HG03442 (cell line): ENCODE data around the gene ZSCAN5A.
A peak's percentile ranks its signal among the peaks of the same experiment; 100 is the strongest.
"Not testable (repeated sequence)": the region's sequence is repeated elsewhere in the genome, so short reads cannot be mapped to it uniquely, and the experiment has no call there.

Experiments
- ATAC-seq: cut with Tn5 transposase; IDR thresholded peaks from one replicate; pipeline ENCODE4 v1.9.1; 2021; ENCODE audit warnings: mild to moderate bottlenecking, moderate library complexity; ENCODE audit not compliant: unreplicated experiment

The ZSCAN5A gene

DNA sequence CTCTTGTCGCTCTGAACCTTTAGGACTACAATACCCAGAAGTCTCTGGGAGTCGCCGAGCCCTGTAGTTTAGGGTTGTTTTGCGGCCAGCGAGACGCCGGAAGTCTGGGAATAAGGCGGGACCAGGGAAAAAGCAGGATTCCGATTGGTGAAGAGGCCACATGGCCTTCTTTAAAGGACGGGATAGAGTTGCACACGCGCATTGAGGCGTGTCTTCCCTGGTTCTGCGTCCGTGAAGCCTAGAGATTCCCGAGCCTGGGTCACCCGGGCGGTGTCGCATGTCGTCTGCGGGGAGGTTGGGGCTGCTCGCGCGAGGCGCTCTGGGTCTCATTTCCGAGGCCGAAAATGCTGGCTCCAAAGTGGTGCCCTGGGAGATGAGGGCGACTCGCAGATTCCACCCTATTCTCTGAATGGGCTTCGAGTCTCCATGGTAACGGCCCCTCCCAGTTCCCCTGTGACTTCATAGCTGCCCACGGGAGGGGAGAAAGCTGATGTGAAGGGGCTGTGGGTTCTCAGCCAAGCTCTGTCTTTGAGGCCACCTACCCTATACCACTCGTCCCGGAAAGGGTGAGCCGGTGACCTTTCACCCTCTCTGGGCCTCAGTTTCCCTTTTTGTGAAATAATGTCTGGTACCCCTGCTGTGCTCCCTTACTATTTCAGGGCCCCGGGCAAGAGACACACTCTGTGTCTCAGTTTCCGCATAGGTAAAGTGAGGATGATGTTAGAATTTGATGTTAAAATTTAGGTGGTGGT lies 614 bp upstream of the ZSCAN5A start:
- ATAC-seq, result peak; percentile 70

DNA sequence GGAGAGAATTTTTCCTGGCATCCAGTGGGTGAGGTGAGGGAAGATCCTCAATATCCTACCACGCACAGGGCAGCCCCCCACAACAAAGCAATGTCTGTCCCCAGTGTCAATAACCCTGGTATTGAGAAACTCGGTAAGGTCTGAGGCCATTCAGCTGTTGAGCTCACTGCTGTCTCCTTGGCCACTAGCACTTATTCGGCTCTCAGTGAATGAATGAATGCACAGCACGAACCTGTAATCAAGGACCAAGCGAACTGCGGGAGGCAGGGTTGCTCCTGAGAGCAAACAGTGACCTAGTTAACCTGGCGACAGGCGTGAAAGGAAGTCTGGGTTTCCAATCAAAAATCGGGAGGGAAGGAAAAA lies 640 bp downstream of the ZSCAN5A start:
- peak; percentile 3 for ATAC-seq

DNA sequence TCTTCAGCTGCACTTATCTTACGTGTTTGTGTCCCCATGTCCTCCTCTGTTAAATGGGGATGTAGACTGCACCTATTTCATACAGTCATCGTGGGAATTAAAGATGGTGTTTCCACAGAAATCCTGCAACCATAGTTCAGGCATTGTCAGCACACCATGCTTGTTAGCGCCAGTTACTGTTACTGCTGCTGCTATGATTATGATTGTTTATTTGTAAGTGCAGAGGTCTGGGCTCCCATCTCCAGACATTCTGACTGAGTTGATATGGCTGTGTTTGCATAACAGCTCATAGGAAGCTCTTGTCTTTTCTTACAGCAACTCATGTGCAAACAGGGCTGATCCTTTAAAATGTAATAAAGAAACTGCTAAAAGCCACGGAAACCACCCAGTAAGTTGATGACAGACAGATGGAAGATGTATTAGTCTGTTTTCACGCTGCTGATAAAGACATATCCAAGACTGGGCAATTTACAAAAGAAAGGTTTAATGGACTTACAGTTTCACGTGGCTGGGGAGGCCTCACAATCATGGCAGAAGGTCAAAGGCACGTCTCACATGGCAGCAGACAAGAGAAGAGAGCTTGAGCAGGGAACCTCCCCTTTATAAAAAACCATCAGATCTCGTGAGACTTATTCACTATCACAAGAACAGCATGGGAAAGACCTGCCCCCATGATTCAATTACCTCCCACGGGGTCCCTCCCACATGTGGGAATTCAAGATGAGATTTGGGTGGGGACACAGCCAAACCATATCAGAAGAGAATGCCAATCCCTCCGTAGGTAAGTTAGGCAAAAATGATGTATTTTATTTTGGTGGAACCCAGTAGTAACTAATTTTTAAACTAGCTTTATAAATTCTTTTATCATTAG lies 1.6 kb downstream of the ZSCAN5A start:
- ATAC-seq, result no peak

DNA sequence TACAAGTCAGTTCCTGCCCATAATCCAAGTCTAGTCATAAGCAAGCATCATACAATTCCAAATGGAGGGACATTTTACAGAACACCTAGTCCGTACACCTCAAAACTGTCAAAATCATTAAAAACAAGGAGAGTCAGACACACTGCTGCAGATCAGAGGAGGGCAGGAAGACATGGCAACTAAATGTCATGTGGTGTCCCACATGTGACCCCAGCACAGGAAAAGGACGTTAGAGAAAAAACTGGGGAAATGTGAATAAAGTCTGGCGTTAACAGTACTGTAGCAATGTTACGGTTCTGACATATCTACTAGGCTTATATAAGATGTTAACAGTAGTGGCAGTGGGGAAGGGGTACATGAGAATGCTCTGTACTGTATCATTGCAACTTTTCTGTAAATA lies 2.3 kb downstream of the ZSCAN5A start:
- no peak for ATAC-seq

DNA sequence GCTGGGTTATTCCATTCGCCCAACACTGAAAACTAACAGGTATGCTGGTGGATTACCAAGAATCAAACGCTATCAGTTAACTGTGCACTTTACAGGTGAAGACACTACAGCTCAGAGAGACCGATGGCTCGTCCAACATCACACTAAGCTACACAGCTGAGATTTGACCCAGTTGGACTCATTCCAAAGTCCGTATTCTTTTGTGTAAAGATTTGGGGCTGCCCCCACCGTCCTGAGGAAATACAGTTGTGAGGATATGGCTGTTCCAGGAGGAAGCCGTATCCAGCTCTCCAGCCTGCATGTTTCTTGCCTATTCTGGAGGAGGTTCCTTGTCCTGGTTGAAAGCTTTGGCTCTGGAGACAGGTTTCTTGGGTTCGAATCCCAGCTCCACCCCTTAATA lies 4.2 kb downstream of the ZSCAN5A start:
- ATAC-seq, result no peak

DNA sequence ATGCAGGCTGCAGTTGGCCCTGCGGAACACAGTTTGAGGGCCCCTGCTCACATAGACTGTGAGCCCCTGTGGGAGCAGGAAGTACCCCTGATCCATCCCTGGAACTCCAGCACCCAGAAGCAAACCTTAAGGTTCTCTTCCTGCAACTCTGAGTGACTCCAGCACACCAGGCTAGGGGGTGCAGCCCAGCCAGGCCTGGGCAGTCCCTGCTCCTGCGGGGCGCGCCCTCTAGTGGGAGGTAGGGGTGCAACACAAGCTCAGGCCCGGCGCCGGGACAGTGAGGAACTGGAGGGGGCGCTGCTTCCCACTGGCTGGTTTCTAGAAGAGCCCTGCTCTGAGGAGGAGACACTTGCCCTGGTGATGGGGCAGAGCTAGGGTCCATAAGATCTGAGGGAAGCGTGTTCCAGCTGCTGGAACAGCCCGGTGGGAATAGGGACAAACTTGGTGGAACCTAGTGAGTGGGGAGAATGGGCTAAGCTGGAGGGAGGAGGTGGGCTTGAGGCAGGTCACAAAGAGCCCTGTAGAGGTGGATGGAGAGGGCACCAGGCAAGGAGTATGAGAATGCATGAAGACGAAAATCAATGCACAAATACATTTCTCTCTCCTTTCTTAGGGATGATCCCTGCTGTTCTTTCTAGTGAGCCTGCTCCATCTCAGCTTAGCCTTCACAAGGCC lies 5.0 kb downstream of the ZSCAN5A start:
- peak; percentile 45 for ATAC-seq

DNA sequence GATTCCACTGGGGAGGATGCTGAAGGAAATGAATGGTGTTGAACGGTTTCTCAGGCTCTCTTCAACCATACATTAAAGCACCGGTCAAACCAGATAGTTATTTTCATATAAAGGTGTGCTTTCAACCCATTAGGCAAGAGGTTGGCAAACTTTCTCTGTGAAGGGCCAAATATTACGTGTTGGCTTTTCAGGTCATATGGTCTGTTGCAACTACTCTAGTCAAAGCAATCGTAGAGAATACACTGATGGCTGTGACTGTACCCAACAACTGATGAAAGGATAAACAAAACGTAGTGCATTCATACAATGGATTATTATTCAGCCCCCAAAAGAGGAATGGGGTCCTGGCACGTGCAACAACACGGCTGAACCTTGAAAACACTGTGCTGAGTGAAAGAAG lies 5.8 kb downstream of the ZSCAN5A start:
- no peak for ATAC-seq

DNA sequence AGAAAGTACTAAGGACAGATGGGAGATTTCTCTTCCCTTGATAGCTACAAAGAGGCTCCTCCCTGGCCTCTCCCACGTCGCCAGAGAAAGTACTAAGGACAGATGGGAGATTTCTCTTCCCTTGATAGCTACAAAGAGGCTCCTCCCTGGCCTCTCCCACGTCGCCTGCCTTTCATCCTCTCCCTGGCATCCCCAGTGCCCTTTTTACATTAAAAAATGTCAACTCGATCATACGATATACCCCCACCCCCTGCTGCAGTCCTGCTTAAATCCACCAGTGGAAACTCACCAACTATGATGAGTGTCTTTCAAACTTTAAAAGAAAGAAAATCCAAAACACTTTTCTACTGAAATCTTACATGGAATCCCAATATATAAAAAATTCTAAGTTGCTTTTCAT lies 7.6 kb downstream of the ZSCAN5A start:
- not testable (repeated sequence) for ATAC-seq

DNA sequence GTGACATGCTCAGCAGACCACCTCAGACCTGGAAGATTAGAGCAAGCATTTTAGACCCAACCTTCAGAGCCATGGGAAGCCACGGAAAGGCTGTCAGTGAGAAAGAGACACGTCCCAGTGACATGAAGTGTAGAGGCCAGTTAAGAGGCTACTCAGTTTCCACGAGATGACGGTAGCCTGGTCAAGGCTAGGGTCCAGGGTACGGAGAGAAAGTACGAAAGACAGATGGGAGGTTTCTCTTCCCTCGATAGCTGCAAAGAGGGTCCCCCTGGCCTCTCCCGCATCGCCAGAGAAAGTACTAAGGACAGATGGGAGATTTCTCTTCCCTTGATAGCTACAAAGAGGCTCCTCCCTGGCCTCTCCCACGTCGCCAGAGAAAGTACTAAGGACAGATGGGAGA lies 8.6 kb downstream of the ZSCAN5A start:
- no peak for ATAC-seq

DNA sequence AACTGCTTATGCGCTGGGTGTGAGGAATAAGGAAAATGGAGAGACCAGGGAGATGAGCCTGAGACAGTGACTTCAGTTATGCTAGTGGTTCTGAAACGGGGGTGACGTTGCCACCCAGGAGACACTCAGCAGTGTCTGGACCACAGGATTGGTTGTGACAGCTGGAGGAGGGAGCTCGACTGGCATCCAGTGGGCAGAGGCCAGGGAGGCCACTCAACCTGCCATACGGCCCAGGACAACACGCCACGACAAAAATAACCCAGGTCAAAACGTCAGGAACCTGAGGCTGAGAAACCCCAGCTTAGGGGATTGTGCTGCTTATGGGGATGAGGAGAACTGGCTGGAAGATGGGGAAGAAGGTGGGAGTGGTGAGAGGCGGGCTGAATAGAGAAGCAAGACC lies 10.4 kb downstream of the ZSCAN5A start:
- no peak for ATAC-seq

DNA sequence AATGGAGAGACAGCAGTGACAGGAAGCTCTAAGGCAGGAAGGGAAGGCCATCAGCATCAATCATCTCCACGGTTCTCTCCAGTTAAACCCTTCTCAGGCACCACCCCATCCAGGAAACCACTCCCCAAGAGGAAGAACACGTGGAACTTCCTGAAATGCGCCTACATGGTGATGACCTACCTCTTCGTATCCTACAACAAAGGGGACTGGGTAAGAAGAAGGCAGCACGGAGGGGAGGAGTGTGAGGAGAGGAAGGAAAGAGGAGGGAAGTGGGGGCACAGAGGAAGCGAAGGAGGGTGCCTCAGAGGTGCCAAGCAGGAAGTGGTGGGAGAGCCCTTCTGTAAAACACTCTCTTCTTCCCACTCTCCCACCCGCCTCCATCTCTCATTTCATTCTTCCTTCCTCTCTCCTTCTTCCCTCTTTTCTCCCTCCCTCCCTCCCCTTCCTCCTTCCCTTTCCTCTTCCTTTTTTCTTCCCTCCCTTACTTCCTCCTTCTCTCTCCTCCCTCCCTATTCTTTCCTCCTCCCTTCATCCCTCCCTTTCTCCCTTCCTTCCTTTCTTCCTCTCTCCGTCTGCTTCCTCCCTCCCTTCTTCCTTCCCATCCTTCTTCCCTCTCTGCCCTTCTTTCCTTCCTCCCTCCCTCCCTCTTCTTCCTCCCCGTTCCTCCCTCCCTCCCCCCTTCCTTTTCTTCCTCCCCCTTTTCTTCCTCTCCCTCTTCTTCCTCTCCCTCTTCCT lies 12.6 kb downstream of the ZSCAN5A start:
- ATAC-seq, result no peak

DNA sequence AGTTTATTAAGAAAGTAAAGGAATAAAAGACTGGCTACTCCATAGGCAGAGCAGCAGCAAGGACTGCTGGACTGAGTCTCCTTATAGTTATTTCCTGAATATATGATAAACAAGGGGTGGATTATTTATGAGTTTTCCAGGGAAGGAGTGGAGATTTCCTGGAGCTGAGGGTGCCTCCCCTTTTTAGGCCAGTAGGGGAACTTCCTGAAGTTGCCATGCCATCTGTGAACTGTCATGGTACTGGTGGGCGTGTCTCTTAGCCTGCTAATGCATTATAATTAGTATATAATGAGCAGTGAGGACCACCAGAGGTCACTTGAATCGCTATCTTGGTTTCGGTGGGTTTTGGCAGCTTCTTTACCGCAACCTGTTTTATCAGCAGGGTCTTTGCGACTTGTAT lies 13.5 kb downstream of the ZSCAN5A start:
- ATAC-seq, result no peak

DNA sequence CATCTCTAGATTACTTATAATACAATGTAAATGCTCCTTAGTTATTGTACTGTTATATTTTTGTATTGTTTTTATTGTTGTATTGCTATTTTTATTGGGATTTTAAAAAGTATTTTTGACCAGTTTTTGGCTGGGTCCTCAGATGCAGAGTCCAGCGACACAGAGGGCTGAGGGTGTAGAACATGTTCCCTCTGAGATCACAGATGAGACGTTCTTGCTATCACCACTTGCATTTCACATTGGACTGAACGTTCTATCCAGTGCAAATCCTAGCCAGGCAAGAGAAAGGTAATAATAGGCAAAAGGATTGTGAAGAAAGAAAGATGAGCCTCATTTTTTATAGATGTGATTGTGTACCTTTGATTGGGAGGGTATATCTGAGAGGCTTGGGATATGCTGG lies 15.0 kb downstream of the ZSCAN5A start:
- ATAC-seq, result no peak

DNA sequence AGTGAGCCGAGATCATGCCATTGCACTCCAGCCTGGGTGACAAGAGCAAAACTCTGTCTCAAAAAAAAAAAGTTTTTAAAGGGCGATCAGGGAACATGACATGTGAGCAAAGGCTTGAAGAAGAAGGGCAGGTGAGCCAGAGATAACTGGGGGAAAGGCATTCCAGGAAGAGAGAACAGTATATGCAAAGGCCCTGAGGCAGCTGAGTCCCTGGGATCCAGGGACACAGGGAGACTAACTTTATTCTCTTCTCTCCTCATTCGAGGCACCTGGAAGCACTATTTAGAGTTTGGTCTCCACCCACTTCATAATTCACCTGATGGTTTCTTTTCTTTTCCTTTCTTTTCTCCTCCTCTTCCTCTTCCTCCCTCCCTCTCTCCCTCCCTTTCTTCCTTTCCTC lies 17.6 kb downstream of the ZSCAN5A start:
- no peak for ATAC-seq

DNA sequence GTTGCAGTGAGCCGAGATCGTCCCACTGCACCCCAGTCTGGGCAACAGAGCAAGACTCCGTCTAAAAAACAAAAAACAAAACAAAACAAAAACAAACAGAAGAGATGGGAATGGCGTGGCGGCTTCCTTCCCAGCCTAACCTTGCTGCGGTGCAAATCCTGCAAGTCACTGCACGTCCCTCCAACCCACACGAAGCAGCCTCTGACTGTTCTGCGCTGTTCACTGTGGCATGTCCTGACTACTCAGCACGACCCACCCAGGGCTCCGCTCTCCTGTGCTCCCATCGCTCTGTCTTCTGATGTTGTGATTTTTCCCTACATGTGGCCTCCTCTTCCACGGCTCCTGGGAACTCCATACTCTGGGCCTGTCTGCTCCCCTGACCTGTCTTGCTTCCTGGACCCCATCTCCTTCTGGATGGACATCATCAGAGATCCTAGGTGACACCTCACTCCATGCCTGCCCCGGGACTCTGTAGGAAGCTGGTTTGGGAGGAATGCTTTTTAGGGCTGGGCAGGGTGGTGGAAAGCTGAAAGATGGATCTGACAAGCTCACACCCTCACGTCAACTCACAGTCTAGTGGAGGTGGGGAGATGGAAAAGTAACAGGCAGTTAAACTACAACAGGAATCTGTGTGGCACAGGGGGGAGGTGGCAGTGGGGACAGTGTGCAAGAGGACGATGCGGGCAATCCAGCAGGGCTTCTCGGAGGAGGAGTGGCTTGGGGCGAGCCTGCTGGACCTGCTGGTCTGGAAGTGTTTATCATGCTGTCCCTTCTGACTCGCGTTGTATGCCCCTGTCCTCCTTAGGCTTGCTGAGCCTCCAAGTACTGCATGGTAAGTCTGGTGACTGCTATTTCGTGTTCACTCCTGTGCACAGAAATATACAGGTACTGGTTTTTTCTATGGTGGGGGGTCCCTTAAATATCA lies 18.8 kb downstream of the ZSCAN5A start:
- ATAC-seq, result no peak

DNA sequence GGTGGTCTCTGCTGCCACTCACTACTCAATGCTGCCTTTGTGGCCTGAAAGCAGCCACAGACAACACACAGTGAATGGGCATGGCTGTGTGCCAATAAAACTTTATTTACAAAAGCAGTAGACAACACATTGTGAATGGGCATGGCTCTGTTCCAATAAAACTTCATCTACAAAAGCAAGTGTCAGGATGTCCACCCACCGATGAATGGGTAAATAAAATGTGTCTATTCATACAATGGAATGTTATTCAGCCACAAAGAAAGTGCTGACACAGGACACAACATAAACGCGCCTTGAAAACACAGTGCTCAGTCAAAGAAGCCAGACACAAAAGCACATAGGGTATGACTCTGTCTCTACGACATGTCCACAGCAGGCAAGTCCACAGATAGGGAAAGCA lies 20.1 kb downstream of the ZSCAN5A start:
- ATAC-seq, result no peak

DNA sequence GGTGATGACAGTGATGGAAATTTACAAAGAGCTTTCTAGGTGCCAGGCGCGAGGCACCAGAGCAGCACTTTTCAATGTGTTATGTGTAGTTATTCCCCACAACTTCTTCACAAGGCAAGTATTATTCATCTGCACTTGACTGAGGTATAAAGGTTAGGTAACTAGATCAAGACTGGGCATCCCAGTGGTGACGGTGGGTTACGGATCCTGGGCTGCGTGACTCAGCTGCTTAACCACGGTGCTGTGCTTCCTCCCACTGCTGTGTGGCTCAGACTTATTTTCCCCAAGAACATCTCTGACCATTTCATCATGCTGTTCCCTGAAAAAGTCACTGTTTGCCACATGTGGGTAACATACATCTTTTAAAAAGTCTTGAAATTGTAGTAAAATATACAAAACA lies 22.8 kb downstream of the ZSCAN5A start:
- ATAC-seq, result no peak

DNA sequence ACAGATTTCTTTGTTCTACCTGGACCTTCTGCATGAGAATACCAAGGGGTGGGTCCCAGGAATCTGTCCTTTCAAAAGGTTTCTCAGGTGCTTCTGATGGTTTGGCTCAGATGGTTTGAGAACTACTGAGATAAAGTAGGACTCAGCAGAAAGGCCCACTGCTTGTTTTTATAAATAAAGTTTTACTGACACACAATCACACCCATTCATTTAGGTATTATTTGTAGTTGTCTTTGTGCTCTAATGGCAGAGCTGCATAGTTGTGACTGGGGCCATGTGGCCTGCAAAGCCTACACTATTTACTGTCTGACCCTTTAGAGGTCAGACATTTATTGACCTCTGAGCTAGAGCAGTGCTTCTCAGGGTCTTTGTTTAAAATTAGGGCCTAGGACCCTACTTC lies 24.5 kb downstream of the ZSCAN5A start:
- no peak for ATAC-seq

DNA sequence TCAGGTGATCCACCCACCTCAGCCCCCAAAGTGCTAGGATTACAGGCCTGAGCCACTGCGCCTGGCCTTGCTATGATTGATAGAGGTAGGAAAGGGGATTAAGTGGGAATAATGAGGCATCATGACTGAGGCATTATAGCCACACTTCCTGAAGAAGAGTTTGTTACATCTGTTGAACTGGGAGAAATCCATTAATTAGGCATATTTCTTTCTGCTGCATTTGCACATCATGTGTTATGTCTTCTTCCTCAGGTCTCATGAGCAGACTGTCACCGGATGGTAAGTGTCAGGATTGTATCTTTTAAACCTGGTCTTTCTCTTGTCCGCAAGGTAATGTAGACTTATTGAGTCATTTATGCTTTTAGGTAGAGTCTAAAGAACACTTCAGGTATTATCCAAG lies 29.9 kb downstream of the ZSCAN5A start:
- ATAC-seq, result no peak

DNA sequence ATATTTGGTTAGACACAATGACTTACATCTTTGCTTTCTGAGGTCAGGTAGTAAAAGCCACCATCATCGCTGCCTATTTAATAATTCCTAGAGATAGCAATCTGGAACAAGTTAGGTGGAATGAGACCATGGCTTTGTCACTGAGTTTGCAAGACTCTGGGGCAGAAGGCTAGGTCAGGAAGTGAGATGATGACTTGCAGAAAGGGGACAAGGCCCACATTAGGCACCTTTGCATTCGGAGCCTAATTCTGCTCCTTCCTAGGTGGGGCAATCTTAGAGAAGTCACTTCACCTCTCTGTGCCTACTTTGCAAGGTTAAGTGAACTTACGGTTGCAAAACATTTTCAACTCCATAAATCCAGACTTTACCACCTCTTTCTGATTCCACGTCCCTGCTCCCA lies 31.8 kb downstream of the ZSCAN5A start:
- no peak for ATAC-seq
